NCI-H1417 (cell line): ENCODE results near the gene LLGL1.

Experiments used
- DNase-seq, 3 experiments: peaks; one replicate each; lab custom pipeline; 2025; lab: John Stamatoyannopoulos, UW

Gene LLGL1

GRCh38 chr17:18252160-18252559 is 26.7 kb downstream of the LLGL1 start:
- no peak for DNase-seq

GRCh38 chr17:18253187-18253884 is 27.9 kb downstream of the LLGL1 start:
- no peak for DNase-seq

- DNase-seq, result no peak
Measured at GRCh38 chr17:18253947-18254821, 28.7 kb downstream of the LLGL1 start.

GRCh38 chr17:18254888-18255649 is 29.6 kb downstream of the LLGL1 start:
- DNase-seq, result no peak

- DNase-seq, result no peak
Measured at GRCh38 chr17:18256351-18256750, 30.9 kb downstream of the LLGL1 start.

- no peak for DNase-seq
Measured at GRCh38 chr17:18256776-18257175, 31.3 kb downstream of the LLGL1 start.

GRCh38 chr17:18257268-18257981 is 32.0 kb downstream of the LLGL1 start:
- DNase-seq, result no peak

- peak; percentile 2 to 61 (median 57) for DNase-seq
Measured at GRCh38 chr17:18257982-18258355, 32.5 kb downstream of the LLGL1 start.

- DNase-seq, result peak; percentile 33 to 65 (median 54)
Measured at GRCh38 chr17:18258356-18259038, 33.1 kb downstream of the LLGL1 start, which contains the start of gene FLII. Gene FLII (minus strand): TSS chr17:18258738. CDS start chr17:18258690, 48 bp downstream.

- no peak for DNase-seq
Measured at GRCh38 chr17:18259621-18260331, 34.3 kb downstream of the LLGL1 start.

GRCh38 chr17:18260332-18261145 is 35.1 kb downstream of the LLGL1 start, which contains the start of gene MIEF2:
Gene MIEF2 (plus strand): TSS chr17:18260662. CDS start chr17:18262721, 2,059 bp downstream.
- DNase-seq, result peak; percentile 85 to 90 (median 88)

- peak in 1 of 3 experiments; percentile 40 for DNase-seq
Measured at GRCh38 chr17:18261146-18261515, 35.7 kb downstream of the LLGL1 start.

- DNase-seq, result no peak
Measured at GRCh38 chr17:18261659-18262058, 36.2 kb downstream of the LLGL1 start.

GRCh38 chr17:18262111-18262510 is 36.7 kb downstream of the LLGL1 start:
- DNase-seq, result no peak

GRCh38 chr17:18262641-18263040 is 37.2 kb downstream of the LLGL1 start:
- DNase-seq, result no peak

- no peak for DNase-seq
Measured at GRCh38 chr17:18263885-18264682, 38.6 kb downstream of the LLGL1 start.

GRCh38 chr17:18267366-18267765 is 41.9 kb downstream of the LLGL1 start:
- no peak for DNase-seq

- no peak for DNase-seq
Measured at GRCh38 chr17:18267927-18268711, 42.7 kb downstream of the LLGL1 start.
